ENCODE data around the gene CDH4. TPM values are rescaled to one million over a fixed set of nuclear protein-coding genes. Genes with fewer than 3 reads are reported as not detected.

The CDH4 gene
- total RNA-seq, 1 donor from 2014 or later, result 2.9 TPM

GRCh38 chr20:61284752-61285151 lies 32.7 kb downstream of the CDH4 start:
- H3K79me2 ChIP-seq (ENCODE audit: low read depth), result no peaks in the 10 kb centered on the region
- Mint-ChIP-seq H3K27ac (no peak overlapping the region), H3K4me3 (no peak overlapping the region), H3K9me3 (peaks cover 8% of the 10 kb centered on the region), H3K4me1 (peaks cover 11% of the 10 kb centered on the region), H3K36me3 (peaks cover 18% of the 10 kb centered on the region), H3K27me3 (ENCODE audit: insufficient read depth, low read depth) (peaks cover 11% of the 10 kb centered on the region)
- no peak overlapping the region for H3K27ac ChIP-seq
- TF ChIP-seq CTCF (IDR thresholded peaks at IDR 0.05) (no peak), EZH2 (IDR thresholded peaks at IDR 0.05) (no peak), EZH2phosphoT487 (IDR thresholded peaks at IDR 0.05) (no peak)
- no peaks in the 10 kb centered on the region for H4K20me1 ChIP-seq (ENCODE audit: low read depth)
- no peaks in the 10 kb centered on the region for H3K9me3 ChIP-seq (ENCODE audit: low read depth)
- no peak overlapping the region for H3K9ac ChIP-seq
- H2AFZ ChIP-seq (replicated peaks), result no peak overlapping the region
- H3F3A ChIP-seq (ENCODE audit: low read depth), result peaks cover 6% of the 10 kb centered on the region
- H3K27me3 ChIP-seq, result no peaks in the 10 kb centered on the region
- peaks cover 11% of the 10 kb centered on the region for H3K4me1 ChIP-seq
- no peaks in the 10 kb centered on the region for H3K36me3 ChIP-seq
- H3K4me2 ChIP-seq, result no peak overlapping the region
- DNase-seq (ENCODE audit: low spot score), result no peak
- no peak overlapping the region for H3K4me3 ChIP-seq

DNA sequence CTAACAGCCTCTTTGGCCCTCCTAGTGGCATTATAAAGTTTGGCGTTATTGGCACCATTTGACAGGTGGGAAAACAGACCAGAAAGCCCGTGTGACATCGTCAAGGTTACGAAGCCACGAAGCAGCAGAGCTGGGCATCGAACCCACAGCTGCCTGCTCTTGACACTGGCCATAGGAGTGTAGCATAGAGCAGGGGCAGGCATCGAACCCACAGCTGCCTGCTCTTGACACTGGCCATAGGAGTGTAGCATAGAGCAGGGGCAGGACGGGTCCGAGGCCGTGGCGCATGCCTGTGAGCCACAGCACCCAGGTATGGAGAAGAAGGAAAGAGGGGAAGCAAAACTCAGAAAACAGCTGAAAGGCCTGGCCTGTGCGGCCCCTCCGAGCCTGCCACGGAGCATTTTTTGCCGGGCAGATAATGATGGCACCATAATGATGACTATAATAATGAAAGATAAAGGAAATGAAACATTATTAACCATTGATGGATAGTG lies 33.1 kb downstream of the CDH4 start:
- Histone ChIP-seq H3K9me3 (ENCODE audit: low read depth) (no peaks in the 10 kb centered on the region), H2AFZ (replicated peaks) (no peak overlapping the region), H3K79me2 (ENCODE audit: low read depth) (no peaks in the 10 kb centered on the region), H3K4me3 (no peak overlapping the region), H3K27ac (no peak overlapping the region), H3K27me3 (no peaks in the 10 kb centered on the region), H3K4me1 (peaks cover 11% of the 10 kb centered on the region), H3F3A (ENCODE audit: low read depth) (peaks cover 6% of the 10 kb centered on the region), H3K4me2 (no peak overlapping the region), H3K36me3 (no peaks in the 10 kb centered on the region), H3K9ac (no peak overlapping the region), H4K20me1 (ENCODE audit: low read depth) (no peaks in the 10 kb centered on the region)
- peaks cover 11% of the 10 kb centered on the region for H3K4me1 Mint-ChIP-seq
- no peak overlapping the region for H3K4me3 Mint-ChIP-seq
- H3K27ac Mint-ChIP-seq, result no peak overlapping the region
- DNase-seq (ENCODE audit: low spot score), result no peak
- H3K27me3 Mint-ChIP-seq (ENCODE audit: insufficient read depth, low read depth), result peaks cover 11% of the 10 kb centered on the region
- peaks cover 8% of the 10 kb centered on the region for H3K9me3 Mint-ChIP-seq
- TF ChIP-seq EZH2phosphoT487 (IDR thresholded peaks at IDR 0.05), result no peak
- no peak for TF ChIP-seq CTCF (IDR thresholded peaks at IDR 0.05)
- TF ChIP-seq EZH2 (IDR thresholded peaks at IDR 0.05), result no peak
- H3K36me3 Mint-ChIP-seq, result peaks cover 18% of the 10 kb centered on the region

- H3K4me3 ChIP-seq, result no peak overlapping the region
- no peaks in the 10 kb centered on the region for H3K79me2 ChIP-seq (ENCODE audit: low read depth)
- no peaks in the 10 kb centered on the region for H3K36me3 ChIP-seq
- Mint-ChIP-seq H3K27ac (no peak overlapping the region), H3K27me3 (ENCODE audit: insufficient read depth, low read depth) (peaks cover 13% of the 10 kb centered on the region), H3K9me3 (peaks cover 8% of the 10 kb centered on the region), H3K4me3 (no peak overlapping the region), H3K4me1 (peaks cover 11% of the 10 kb centered on the region), H3K36me3 (peaks cover 18% of the 10 kb centered on the region)
- H3K9ac ChIP-seq, result no peak overlapping the region
- H3K4me2 ChIP-seq, result no peak overlapping the region
- H3K27ac ChIP-seq, result no peak overlapping the region
- peaks cover 11% of the 10 kb centered on the region for H3K4me1 ChIP-seq
- no peak overlapping the region for H2AFZ ChIP-seq (replicated peaks)
- TF ChIP-seq EZH2 (IDR thresholded peaks at IDR 0.05) (no peak), EZH2phosphoT487 (IDR thresholded peaks at IDR 0.05) (no peak), CTCF (IDR thresholded peaks at IDR 0.05) (no peak)
- H3F3A ChIP-seq (ENCODE audit: low read depth), result peaks cover 6% of the 10 kb centered on the region
- no peak for DNase-seq (ENCODE audit: low spot score)
- H3K9me3 ChIP-seq (ENCODE audit: low read depth), result no peaks in the 10 kb centered on the region
- H4K20me1 ChIP-seq (ENCODE audit: low read depth), result no peaks in the 10 kb centered on the region
- H3K27me3 ChIP-seq, result no peaks in the 10 kb centered on the region
Measured at GRCh38 chr20:61285691-61286090, 33.6 kb downstream of the CDH4 start.

All from neural progenitor cell (in vitro differentiated cells).